GM21529 (cell line): ENCODE measurements around the gene IL17RE.
"Not testable (repeated sequence)": the region's sequence is repeated elsewhere in the genome, so short reads cannot be mapped to it uniquely, and the experiment has no call there.

Experiments used
- ATAC-seq: cut with Tn5 transposase; IDR thresholded peaks from one replicate; pipeline ENCODE4 v1.9.1; 2021; ENCODE audit not compliant: unreplicated experiment

The IL17RE gene, protein sequence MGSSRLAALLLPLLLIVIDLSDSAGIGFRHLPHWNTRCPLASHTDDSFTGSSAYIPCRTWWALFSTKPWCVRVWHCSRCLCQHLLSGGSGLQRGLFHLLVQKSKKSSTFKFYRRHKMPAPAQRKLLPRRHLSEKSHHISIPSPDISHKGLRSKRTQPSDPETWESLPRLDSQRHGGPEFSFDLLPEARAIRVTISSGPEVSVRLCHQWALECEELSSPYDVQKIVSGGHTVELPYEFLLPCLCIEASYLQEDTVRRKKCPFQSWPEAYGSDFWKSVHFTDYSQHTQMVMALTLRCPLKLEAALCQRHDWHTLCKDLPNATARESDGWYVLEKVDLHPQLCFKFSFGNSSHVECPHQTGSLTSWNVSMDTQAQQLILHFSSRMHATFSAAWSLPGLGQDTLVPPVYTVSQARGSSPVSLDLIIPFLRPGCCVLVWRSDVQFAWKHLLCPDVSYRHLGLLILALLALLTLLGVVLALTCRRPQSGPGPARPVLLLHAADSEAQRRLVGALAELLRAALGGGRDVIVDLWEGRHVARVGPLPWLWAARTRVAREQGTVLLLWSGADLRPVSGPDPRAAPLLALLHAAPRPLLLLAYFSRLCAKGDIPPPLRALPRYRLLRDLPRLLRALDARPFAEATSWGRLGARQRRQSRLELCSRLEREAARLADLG

DNA sequence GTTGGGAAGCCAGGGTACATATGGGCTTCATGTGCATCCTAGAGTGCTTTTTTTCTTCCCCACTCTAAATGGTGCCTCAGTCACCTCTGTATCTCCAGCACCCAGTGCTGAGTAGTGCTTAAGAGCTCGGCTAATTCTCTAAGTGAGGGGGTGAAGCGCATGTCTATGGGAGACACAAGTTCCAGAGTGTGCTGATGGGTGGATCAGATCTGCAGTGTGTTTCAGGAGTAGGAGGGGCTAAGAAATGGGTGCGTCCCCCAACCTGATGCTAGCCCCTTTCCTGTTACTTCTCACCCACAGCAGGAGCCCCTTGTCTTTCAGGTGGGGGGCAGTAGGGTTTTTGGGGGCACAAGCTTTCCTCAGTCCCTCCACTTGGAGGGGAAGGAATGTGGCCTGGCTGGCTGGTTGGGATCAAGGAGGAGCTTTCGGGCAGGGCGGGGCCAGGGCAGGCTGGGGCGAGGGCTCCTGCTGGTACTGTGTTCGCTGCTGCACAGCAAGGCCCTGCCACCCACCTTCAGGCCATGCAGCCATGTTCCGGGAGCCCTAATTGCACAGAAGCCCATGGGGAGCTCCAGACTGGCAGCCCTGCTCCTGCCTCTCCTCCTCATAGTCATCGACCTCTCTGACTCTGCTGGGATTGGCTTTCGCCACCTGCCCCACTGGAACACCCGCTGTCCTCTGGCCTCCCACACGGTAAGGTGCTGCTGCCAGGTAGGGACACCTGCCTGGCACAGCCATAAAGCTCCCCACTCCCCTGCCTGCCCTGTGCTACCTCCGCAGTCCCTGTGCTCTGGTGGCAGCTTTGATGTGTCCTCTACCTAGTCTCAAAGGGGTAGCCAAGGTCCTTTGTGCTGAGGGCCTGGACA is at the start of gene IL17RE:
IL17RE (plus strand) TSS at position 477 of the 866 bp plus-strand sequence; CDS start at position 562, 85 bp downstream.
- ATAC-seq: no peak

- ATAC-seq: not testable (repeated sequence)
Measured at GRCh38 chr3:9854291-9854940, 48.2 kb upstream of the IL17RE start.

DNA sequence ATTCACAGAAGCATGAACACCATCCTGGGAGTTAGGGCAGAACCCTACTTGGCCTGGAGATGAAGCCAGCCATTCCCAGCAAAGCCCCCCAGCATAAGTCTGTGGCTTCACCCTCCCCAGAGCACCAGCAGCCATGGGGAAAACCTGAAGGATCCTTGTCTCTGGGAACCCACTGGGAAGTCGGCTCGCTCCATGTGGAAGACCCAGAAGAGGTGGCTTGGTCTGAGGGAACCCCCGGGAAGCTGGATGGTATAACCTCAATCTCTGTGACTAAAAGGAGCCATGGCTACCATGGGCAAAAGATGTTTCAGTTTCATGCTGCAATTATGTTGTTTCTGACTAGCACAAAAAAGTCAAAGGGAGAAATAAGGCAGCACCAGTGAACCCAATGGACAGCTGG is 47.1 kb upstream of the IL17RE start:
- no peak for ATAC-seq

DNA sequence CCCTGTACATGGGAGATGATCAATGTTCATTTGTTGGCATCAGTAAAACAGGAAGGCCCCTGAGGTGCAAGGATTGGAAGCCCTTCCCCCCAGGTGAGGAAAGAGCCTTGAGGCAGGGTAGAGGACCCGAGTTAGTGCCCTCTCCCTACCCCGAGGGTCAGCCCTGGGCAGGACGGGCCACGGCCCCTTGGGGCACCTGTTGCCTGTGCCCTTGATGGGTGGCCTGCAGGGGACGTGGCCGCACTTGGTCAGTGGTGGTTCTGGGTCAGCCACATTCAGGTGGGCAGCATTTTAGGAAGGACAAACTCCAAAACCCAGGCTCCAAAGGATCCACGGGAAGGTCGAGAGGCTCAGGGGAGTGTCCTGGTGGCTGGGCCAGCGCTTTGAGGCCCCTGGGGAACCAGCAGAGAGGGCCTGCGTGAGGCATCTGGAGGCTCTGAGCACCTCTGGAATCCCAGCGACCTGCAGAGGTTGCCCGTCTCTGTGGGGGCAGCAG is 43.1 kb upstream of the IL17RE start:
- ATAC-seq: no peak

GRCh38 chr3:9861201-9861600 is 41.4 kb upstream of the IL17RE start:
- ATAC-seq: no peak

GRCh38 chr3:9861626-9862130 is 41.0 kb upstream of the IL17RE start:
- ATAC-seq: no peak

DNA sequence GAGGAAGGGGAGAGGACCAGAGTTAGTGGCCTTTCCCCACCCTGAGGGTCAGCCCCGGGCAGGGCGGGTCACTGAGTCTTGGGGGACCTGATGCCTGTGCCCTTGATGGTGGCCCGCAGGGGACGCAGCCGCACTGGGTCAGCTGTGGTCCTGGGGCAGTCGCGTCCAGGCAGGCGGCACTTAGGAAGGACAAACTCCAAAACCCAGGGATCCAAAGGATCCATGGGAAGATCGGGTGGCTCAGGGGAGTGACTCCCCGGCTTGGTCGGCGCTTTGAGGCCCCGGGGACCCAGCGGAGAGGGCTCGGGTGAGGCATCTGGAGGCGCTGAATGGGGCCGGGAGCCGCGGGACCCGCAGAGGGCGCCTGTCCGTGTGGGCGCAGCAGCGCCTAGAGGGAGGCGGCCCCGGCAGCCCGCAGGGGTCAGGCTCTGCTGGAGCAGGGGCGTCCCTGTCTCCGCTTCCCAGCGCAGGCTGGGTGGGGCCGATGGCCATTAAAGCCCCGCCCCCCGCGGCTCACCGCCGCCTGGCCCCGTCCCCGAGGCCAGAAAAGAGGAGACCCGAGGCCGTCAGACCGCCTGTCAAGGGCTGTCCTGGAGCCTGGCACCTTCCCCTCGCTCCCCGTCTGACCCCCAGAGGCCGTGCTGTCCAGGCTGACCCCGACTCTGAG is 40.1 kb upstream of the IL17RE start:
- no peak for ATAC-seq

DNA sequence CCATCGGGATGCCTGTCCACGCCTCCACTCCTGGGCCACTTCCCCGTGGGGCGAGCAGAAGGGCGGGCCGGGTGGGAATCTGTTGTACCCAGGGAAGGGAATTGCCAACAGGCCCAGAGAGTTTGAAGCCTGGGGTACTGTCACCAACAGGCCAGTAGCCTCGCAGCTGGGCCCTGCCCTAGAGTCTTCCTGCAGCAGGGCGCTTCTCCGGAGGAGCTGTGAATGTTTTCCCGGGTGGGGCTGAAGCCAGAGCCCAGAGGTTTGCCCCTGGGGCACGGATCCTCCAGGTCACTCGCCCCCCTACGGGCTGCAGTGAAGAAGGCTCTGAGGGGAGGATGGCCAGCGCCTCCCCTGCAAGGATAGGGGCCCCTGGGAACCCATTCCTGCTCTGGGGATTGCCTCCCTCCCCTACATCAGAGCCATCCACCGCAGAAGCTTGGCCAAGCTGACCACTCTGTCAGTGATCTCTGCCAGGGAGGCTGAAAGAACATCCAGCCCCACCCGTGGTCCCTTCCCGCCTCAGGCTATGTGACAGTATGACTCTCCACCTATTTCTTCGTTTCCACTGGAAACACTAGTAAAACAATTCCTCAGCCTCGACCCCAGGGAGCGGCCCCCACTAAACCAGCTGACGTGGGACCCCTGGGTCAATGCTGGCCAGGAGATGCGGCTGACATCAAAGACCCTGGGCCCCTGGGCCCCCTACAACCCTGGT is 39.4 kb upstream of the IL17RE start:
- ATAC-seq: no peak

- no peak for ATAC-seq
Measured at GRCh38 chr3:9864200-9864927, 38.3 kb upstream of the IL17RE start.

- ATAC-seq: not testable (repeated sequence)
Measured at GRCh38 chr3:9865125-9865637, 37.5 kb upstream of the IL17RE start.

DNA sequence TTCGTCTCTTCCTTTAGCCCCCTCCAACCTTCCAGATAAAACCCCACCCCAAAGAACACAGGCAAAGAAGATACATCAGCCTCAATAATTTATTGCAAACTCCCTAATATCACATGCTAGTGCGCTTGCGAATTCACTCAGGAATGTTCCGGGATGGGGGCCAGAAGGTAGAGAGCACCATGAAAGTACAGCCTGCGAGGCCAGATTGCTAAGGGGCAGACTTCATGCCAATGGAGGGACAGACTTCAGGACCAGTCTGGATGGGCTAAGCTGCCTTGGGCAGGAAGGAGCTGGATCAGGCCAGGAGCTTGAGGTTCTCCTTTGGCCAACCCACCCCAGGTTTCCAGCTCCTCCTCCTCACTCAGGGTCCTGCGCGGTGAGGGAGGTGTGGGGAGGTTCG is 36.0 kb upstream of the IL17RE start:
- no peak for ATAC-seq

- no peak for ATAC-seq
Measured at GRCh38 chr3:9867106-9867505, 35.5 kb upstream of the IL17RE start.

DNA sequence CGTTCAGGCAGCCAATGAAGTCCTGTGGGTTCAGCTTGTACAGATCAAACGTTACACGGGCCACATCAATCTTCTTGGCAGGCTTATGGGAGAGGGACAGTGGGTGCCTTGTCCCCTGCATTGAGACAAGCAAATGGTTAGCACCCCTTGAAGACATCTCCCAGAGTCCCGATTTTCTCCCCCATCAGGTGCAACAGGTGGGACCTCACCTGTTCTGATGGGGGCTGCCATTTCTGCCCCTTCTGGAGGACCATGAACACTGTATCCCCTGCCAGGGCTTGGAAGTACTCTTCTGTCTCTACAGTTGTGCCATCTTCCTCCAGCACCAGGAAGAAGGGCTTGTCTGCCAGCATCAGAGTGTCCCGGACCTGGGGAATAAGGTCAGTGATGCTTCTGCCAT is 32.7 kb upstream of the IL17RE start:
- no peak for ATAC-seq

DNA sequence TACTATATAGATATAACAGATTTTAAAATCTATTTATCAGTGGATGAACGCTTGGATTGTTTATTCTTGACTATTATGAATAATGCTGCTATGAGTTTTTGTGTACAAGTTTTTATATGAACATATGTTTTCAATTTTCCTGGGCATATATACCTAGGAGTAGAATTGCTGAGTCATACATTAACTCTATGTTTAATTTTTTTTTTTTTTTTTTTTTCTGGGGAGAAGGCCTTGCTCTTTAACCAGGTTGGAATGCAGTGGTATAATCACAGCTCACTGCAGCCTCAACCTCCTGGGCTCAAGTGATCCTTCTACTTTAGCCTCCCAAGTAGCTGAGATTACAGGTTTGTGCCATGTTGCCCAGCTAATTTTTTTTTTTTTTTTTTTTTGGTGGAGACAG is 31.7 kb upstream of the IL17RE start:
- no peak for ATAC-seq

- not testable (repeated sequence) for ATAC-seq
Measured at GRCh38 chr3:9872067-9872466, 30.6 kb upstream of the IL17RE start.

- no peak for ATAC-seq
Measured at GRCh38 chr3:9875448-9875847, 27.2 kb upstream of the IL17RE start.

- ATAC-seq: not testable (repeated sequence)
Measured at GRCh38 chr3:9876255-9876654, 26.4 kb upstream of the IL17RE start.

DNA sequence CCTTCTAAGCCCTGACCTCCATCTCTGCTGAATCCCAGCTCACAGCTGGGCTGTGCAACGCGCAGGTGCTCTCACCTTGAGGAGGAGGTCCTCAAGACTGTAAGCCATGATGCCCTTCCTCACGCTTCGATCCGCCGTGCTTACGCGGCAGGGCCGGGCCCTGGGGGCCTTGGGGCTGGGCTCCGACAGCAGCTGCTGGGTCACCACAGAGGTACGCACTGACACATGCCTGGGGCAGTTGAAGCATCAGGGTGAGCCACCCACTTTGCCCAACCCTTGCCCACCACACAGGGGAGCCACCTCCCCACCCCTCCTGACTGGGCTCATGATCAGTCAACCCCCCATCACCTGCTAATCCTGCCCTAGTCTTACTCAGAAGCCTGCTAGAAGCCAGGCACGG is 25.7 kb upstream of the IL17RE start:
- ATAC-seq: no peak

- no peak for ATAC-seq
Measured at GRCh38 chr3:9878700-9879099, 23.9 kb upstream of the IL17RE start.
